ENCODE results near the gene TRAPPC4. TPM values are rescaled to one million over a fixed set of nuclear protein-coding genes. Genes with fewer than 3 reads are reported as not detected.
"Not testable (repeated sequence)": the region's sequence is repeated elsewhere in the genome, so short reads cannot be mapped to it uniquely, and the experiment has no call there.

Gene TRAPPC4
- total RNA-seq, 1 experiment from 2014 or later = 72.8 TPM

- DNase-seq (ENCODE audit: low read depth) = not testable (repeated sequence)
Observed at GRCh38 chr11:119033421-119033820, 14.9 kb downstream of the TRAPPC4 start.

- DNase-seq (ENCODE audit: low read depth) = no peak
Observed at GRCh38 chr11:119034813-119035212, 16.2 kb downstream of the TRAPPC4 start.

- DNase-seq (ENCODE audit: low read depth) = no peak
Observed at GRCh38 chr11:119038884-119039283, 20.3 kb downstream of the TRAPPC4 start.

- DNase-seq (ENCODE audit: low read depth) = not testable (repeated sequence)
Observed at GRCh38 chr11:119039471-119039870, 20.9 kb downstream of the TRAPPC4 start.

GRCh38 chr11:119041821-119042514 lies 23.4 kb downstream of the TRAPPC4 start:
- DNase-seq (ENCODE audit: low read depth) = no peak

GRCh38 chr11:119042927-119043326 lies 24.4 kb downstream of the TRAPPC4 start:
- DNase-seq (ENCODE audit: low read depth) = no peak

GRCh38 chr11:119044708-119045107 lies 26.1 kb downstream of the TRAPPC4 start:
- DNase-seq (ENCODE audit: low read depth) = no peak

- no peak for DNase-seq (ENCODE audit: low read depth)
Observed at GRCh38 chr11:119046489-119046888, 27.9 kb downstream of the TRAPPC4 start.

GRCh38 chr11:119047205-119047604 lies 28.6 kb downstream of the TRAPPC4 start:
- no peak for DNase-seq (ENCODE audit: low read depth)

- no peak for DNase-seq (ENCODE audit: low read depth)
Observed at GRCh38 chr11:119048644-119049043, 30.1 kb downstream of the TRAPPC4 start.

- no peak for DNase-seq (ENCODE audit: low read depth)
Observed at GRCh38 chr11:119049081-119049480, 30.5 kb downstream of the TRAPPC4 start.

- no peak for DNase-seq (ENCODE audit: low read depth)
Observed at GRCh38 chr11:119051440-119052162, 33.0 kb downstream of the TRAPPC4 start.

- peak; percentile 46 for DNase-seq (ENCODE audit: low read depth)
Observed at GRCh38 chr11:119052163-119052814, 33.7 kb downstream of the TRAPPC4 start.

- no peak for DNase-seq (ENCODE audit: low read depth)
Observed at GRCh38 chr11:119054418-119054817, 35.9 kb downstream of the TRAPPC4 start.

- DNase-seq (ENCODE audit: low read depth) = peak; percentile 54
Observed at GRCh38 chr11:119055901-119056300, 37.3 kb downstream of the TRAPPC4 start.

GRCh38 chr11:119056421-119056999 lies 37.9 kb downstream of the TRAPPC4 start:
- DNase-seq (ENCODE audit: low read depth) = no peak

GRCh38 chr11:119057000-119057769 lies 38.6 kb downstream of the TRAPPC4 start, which contains the start of gene HYOU1:
TSS of gene HYOU1 (minus strand) at chr11:119057205. CDS start at chr11:119056160, 1,045 bp downstream.
- DNase-seq (ENCODE audit: low read depth) = peak; percentile 94

GRCh38 chr11:119059128-119059527 lies 40.6 kb downstream of the TRAPPC4 start:
- DNase-seq (ENCODE audit: low read depth) = not testable (repeated sequence)

- DNase-seq (ENCODE audit: low read depth) = no peak
Observed at GRCh38 chr11:119061256-119061655, 42.7 kb downstream of the TRAPPC4 start.

- peak; percentile 43 for DNase-seq (ENCODE audit: low read depth)
Observed at GRCh38 chr11:119062779-119063178, 44.2 kb downstream of the TRAPPC4 start.

GRCh38 chr11:119065369-119065768 lies 46.8 kb downstream of the TRAPPC4 start:
- peak; percentile 25 for DNase-seq (ENCODE audit: low read depth)
